IPS-11a (cell line): Measurements from ENCODE around the gene ARMC6.

Experiments used
- H3K4me3 ChIP-seq: one replicate; pipeline ENCODE4 v1.5.1; 2013; ENCODE audit warnings: low read depth, low read length, control low read depth

Gene ARMC6

GRCh38 chr19:19033426-19034203 is at the start of gene ARMC6, which contains the start of gene SUGP2:
ARMC6 (plus strand) TSS chr19:19033603; CDS start chr19:19034210, 607 bp downstream.
SUGP2 (minus strand) TSS chr19:19033517; CDS start chr19:19031071, 2,446 bp downstream.
- peak within 1 kb of the TSS; percentile 80 for H3K4me3 ChIP-seq

DNA sequence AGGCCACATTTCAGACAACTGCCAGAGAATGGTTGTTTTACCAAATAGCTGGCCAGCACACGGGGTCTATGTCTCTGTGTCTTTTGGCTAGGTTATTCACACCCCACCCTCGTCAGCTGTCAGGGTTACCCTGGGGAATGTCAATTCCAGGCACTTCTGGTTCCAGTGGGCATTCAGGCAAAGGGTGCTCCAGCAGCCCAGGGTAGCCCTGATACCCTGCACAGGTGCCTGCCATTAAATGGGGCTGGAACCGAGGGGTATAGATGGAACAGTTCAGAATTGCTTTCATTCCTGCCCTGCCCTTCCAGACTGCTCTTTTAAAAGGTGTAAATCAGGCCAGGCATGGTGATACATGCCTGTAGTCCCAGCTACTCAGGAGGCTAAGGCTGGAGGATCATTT is 49.2 kb upstream of the ARMC6 start:
- H3K4me3 ChIP-seq, result no peak overlapping the region

DNA sequence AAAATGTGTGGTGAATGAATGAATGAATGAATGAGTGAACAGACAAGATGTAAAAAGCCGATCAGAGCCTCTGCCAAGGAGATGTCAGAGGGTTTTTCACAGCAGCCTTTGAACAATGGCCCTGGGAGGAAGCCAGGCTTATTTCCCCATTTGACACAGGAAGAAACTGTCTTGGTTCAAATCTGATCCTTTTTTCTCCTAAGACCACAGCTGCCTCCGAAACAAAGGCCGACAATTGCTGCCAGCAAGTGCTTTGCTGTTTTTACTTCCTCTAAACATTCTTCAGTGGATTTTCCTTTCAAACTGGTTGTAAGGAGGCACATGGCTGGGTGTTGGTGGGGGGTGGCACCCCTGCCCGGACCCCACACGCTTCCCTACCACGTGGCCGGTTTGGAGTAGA is 48.1 kb upstream of the ARMC6 start:
- H3K4me3 ChIP-seq, result no peak overlapping the region

GRCh38 chr19:18987456-18987855 is 45.9 kb upstream of the ARMC6 start:
- H3K4me3 ChIP-seq, result no peak overlapping the region

DNA sequence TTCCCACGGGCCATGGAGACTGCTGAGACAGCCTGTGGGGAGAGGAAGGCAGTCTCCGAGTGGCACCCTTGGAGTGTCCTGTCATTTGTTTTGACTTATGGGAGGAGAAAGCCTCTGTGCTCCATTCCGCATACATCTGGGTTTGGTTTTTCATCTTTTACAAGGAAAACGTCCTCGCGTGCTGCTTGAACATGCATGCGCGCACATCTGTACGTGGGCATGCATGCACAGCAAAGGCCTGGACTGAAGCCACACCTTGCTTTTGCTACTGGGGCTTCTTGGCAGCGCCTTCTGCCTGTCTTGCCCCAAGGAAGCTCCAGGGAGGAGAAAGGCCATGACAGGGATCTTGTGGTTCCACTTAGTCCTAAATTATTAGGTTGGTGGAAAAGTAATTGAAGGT is 44.1 kb upstream of the ARMC6 start:
- no peak overlapping the region for H3K4me3 ChIP-seq

GRCh38 chr19:18990128-18990708 is 43.2 kb upstream of the ARMC6 start:
- no peak overlapping the region for H3K4me3 ChIP-seq

DNA sequence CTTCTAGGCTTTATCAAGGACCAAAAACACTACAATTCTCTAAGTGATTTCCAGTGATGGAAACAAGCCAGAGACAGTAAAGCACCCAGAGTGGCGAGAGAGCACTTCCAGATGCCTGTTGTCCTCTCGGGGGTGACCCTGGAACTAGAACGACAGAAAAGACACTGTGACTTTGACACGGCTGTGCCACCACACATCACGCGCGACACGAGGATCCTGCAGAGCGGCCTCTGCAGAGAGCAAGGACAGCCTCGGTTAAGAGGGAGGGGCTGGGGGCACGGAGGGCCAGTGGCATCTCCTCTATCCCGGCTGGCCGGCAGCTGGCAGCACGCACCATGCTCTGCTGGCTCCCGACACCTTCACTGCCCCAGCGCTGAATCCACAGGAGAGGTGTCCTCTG is 42.4 kb upstream of the ARMC6 start:
- H3K4me3 ChIP-seq, result no peak overlapping the region

DNA sequence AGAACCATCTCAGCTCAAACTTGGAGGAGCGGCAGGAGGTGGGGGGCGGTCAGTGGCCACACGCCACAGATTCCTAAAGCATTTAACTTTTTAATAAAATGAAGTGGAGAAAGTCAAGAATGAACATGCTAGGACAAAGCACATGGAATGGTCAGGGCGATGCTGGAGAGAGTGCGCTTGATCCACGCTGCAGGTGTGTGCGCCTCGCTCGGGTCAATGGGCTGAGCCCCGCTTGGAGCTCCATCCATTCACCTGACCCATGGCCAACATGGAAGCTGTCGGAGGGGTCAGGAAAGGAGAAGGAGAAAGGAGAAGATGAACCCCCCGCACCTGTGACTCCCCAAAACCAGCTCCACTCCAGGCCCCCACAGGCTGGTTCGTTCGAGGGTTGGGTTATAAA is 41.9 kb upstream of the ARMC6 start:
- no peak overlapping the region for H3K4me3 ChIP-seq

- no peak overlapping the region for H3K4me3 ChIP-seq
These were observed 40.7 kb upstream of the ARMC6 start for GRCh38 chr19:18992696-18993095.

- H3K4me3 ChIP-seq, result no peak overlapping the region
These were observed 40.3 kb upstream of the ARMC6 start for GRCh38 chr19:18993115-18993514.

GRCh38 chr19:18995804-18996241 is 37.6 kb upstream of the ARMC6 start:
- H3K4me3 ChIP-seq, result no peak overlapping the region

GRCh38 chr19:18996351-18996750 is 37.1 kb upstream of the ARMC6 start:
- no peak overlapping the region for H3K4me3 ChIP-seq

DNA sequence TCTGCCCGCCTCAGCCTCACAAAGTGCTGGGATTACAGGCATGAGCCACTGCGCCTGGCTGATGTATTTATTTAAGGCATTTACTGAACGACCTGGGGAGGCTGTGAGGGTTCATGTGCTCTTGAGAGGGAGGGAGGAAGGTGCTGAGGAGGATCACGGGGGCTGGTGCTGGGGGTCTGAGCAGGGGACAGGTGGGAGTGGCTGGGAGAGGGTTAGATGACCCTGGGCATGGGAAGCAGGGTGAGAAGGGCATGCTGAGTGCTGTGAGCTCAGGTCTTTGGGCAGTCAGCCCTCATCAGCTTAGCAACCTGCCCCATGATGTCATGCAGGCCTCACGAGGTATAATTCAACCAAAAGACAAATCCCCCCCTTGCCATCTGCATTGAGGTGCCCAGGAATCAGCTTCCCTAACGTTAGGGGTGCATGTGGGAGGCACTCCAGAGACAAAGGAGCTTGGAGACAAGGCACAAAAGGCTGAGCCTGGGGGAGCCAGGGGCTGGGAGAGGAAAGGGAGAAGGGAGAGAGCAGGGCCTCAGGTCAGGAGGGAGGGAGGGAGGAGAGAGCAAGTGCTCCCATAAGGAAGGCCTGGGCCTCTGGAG is 36.5 kb upstream of the ARMC6 start:
- no peak overlapping the region for H3K4me3 ChIP-seq

DNA sequence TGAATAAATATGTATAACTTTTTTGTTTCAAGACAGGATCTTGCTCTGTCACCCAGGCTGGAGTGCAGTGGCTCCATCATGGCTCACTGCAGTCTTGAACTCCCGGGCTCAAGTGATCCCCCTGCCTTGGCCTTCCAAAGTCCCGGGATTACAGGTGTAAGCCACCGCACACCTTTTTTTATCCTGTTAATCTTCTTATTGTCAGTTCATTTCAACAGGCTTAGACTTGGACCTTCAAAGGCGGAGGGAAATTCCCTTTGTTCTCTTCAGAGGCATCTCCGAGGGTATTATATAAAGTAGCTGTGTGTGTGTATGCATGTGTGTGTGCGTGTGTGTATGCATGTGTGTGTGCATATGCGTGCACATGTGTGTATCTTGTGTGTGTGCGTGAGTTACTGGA is 35.1 kb upstream of the ARMC6 start:
- H3K4me3 ChIP-seq, result no peak overlapping the region

GRCh38 chr19:18999016-18999758 is 34.2 kb upstream of the ARMC6 start:
- no peak overlapping the region for H3K4me3 ChIP-seq

GRCh38 chr19:18999896-19000620 is 33.3 kb upstream of the ARMC6 start:
- no peak overlapping the region for H3K4me3 ChIP-seq

DNA sequence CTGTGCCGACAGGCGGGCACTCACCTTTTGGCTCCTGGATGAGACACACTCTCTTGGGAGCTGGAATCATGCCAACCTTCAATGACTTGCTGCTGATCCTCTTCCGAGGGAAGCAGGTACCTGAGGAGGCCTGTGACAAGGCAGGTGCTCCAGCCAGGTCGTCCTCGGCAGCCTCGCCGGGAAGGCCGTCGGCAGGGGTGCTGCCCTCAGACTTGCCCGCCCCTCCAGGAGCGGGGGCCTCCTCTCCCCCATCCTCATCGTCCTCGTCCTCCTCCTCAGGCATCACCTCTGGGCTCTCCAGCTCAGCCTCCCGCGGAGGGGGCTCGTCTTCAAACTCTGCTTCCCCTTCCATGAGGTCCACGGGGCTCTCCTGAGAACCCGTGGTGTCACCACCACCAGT is 29.3 kb upstream of the ARMC6 start:
- no peak overlapping the region for H3K4me3 ChIP-seq

DNA sequence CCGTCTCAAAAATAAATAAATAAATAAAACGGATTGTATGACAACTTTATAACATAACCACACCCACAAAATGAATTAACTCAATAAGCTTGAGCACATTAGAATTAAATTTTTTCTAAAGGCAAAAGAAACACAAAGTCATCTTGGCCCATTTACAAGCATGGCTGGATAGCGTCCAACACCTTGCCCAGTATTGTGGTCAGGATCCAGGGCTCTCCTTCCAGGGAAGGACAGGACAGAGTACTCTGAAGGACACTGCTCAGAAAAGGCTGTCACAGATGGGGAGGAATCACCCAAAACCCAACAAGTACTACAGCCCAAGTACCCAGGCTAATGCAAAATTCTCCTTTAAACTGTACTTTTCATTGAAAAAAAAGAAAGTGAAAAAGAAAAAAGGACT is 27.2 kb upstream of the ARMC6 start:
- H3K4me3 ChIP-seq, result no peak overlapping the region

DNA sequence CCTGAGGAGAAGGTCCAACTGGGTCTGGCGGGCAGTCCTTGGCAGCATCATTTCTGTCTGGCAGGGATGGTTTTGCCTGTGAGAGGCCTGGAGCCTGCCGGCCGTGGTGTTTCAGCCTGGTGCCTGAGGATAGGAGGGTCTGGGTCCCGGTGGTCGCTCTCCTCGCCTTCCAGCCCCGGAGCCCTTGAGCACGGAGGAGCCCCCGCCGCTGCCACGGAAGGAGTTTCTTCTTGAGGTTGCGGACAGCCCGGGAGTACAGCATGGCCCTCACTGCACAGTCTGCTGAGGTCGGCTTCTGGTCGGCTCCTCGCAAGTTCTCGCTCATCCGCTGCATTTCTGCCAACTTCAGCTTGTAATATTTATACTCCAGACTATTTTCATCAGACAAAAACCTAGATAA is 23.5 kb upstream of the ARMC6 start:
- no peak overlapping the region for H3K4me3 ChIP-seq

DNA sequence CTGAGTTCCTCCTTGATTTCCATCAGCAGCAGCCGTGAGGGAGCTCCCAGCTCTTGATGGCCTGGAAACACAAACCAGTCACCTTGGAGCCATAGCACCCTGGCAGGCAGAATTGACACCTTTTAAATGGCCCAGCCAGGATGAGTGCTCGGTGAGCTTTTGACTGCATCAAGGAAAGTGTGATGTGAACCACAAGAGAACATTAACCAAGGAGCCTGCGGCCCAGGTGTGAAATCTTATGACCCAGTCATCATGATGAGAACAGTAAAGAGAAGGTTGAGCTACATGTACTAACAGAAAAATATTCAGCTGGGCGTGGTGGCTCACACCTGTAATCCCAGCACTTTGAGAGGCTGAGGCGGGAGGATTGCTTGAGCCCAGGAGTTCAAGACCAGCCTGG is 22.9 kb upstream of the ARMC6 start:
- no peak overlapping the region for H3K4me3 ChIP-seq

- no peak overlapping the region for H3K4me3 ChIP-seq
These were observed 12.3 kb upstream of the ARMC6 start for GRCh38 chr19:19021115-19021514.
